CD4-positive, alpha-beta T cell treated with Interleukin-15 for 1 hour (primary cell): ENCODE measurements around the gene CTRL.

Experiments
- DNase-seq: peaks from one replicate; pipeline ENCODE4 v3.0.0-alpha.2; 2020

CTRL gene

GRCh38 chr16:67962135-67962534 lies 30.5 kb upstream of the CTRL start:
- no peak for DNase-seq

GRCh38 chr16:67961551-67961957 lies 29.9 kb upstream of the CTRL start:
- DNase-seq: no peak

- no peak for DNase-seq
These were observed 28.1 kb upstream of the CTRL start for GRCh38 chr16:67959536-67960329.

- no peak for DNase-seq
These were observed 26.0 kb upstream of the CTRL start for GRCh38 chr16:67957622-67958021.

- DNase-seq: no peak
These were observed 22.9 kb upstream of the CTRL start for GRCh38 chr16:67954421-67955196.

- no peak for DNase-seq
These were observed 22.1 kb upstream of the CTRL start for GRCh38 chr16:67953641-67954375.

GRCh38 chr16:67951485-67951884 lies 19.8 kb upstream of the CTRL start:
- DNase-seq: no peak

GRCh38 chr16:67950335-67950843 lies 18.7 kb upstream of the CTRL start:
- DNase-seq: no peak

- no peak for DNase-seq
These were observed 18.0 kb upstream of the CTRL start for GRCh38 chr16:67949645-67950044.

GRCh38 chr16:67948015-67948414 lies 16.4 kb upstream of the CTRL start:
- no peak for DNase-seq

- DNase-seq: no peak
These were observed 15.4 kb upstream of the CTRL start for GRCh38 chr16:67946966-67947558.

GRCh38 chr16:67946128-67946569 lies 14.5 kb upstream of the CTRL start:
- DNase-seq: no peak

- no peak for DNase-seq
These were observed 13.8 kb upstream of the CTRL start for GRCh38 chr16:67945392-67945933.

- no peak for DNase-seq
These were observed 13.2 kb upstream of the CTRL start for GRCh38 chr16:67944690-67945391.

- DNase-seq: no peak
These were observed 12.2 kb upstream of the CTRL start, which contains the start of gene LCAT for GRCh38 chr16:67943619-67944504. LCAT (minus strand) TSS chr16:67944120; CDS start chr16:67944101, 19 bp downstream.

- DNase-seq: no peak
These were observed 11.6 kb upstream of the CTRL start for GRCh38 chr16:67943256-67943618.

- no peak for DNase-seq
These were observed 11.0 kb upstream of the CTRL start for GRCh38 chr16:67942510-67943255.

- DNase-seq: peak; percentile 36
These were observed 10.5 kb upstream of the CTRL start for GRCh38 chr16:67942200-67942509.

GRCh38 chr16:67941469-67942199 lies 10.0 kb upstream of the CTRL start:
- no peak for DNase-seq
